HG02623 (cell line): ENCODE results near the gene CBY1.

Source experiments
- ATAC-seq: cut with Tn5 transposase; IDR thresholded peaks from one replicate; pipeline ENCODE4 v1.9.1; 2021; ENCODE audit warnings: moderate library complexity; ENCODE audit not compliant: unreplicated experiment

Gene CBY1

GRCh38 chr22:38720350-38720749 is 63.9 kb downstream of the CBY1 start:
- ATAC-seq, result no peak

GRCh38 chr22:38721551-38721950 is 65.1 kb downstream of the CBY1 start:
- ATAC-seq, result no peak
